ENCODE data around the gene MKKS.
A peak's percentile ranks its signal among the peaks of the same experiment; 100 is the strongest.

Gene MKKS

GRCh38 chr20:10433623-10434466, at the start of gene MKKS:
Gene MKKS (minus strand): TSS chr20:10434222. CDS start chr20:10413514, 20,708 bp downstream.
- Histone ChIP-seq H3K36me3 (ENCODE audit: control insufficient read depth in 2 of 2, insufficient read depth in 2 of 2, low read length in 2 of 2) (no peaks in the 10 kb centered on the region), H3K27me3 (ENCODE audit: control insufficient read depth in 2 of 2, insufficient read depth in 2 of 2, low read length in 2 of 2) (no peaks in the 10 kb centered on the region), H3K27ac (ENCODE audit: low read depth in 2 of 2, low read length in 2 of 2) (peak within 1 kb of the TSS; percentile 93 to 95), H3K4me3 (ENCODE audit: low read length in 2 of 2) (peak within 1 kb of the TSS; percentile 92 to 99), H3K9me3 (ENCODE audit: control insufficient read depth in 2 of 2, low read length in 2 of 2) (no peaks in the 10 kb centered on the region), H3K9ac (ENCODE audit: low read depth in 1 of 2, low read length in 2 of 2) (peak within 1 kb of the TSS; percentile 82 to 98), H3K4me1 (ENCODE audit: control insufficient read depth in 2 of 2, insufficient read depth in 2 of 2, low read length in 2 of 2) (peaks cover 16 to 18% of the 10 kb centered on the region in 2 donors)

GRCh38 chr20:10483691-10484090, 49.7 kb upstream of the MKKS start:
- no peaks in the 10 kb centered on the region for H3K36me3 ChIP-seq (ENCODE audit: control insufficient read depth in 2 of 2, insufficient read depth in 2 of 2, low read length in 2 of 2)
- no peaks in the 10 kb centered on the region for H3K4me1 ChIP-seq (ENCODE audit: control insufficient read depth in 2 of 2, insufficient read depth in 2 of 2, low read length in 2 of 2)
- H3K9me3 ChIP-seq (ENCODE audit: control insufficient read depth in 2 of 2, low read length in 2 of 2) = no peaks in the 10 kb centered on the region
- no peaks in the 10 kb centered on the region for H3K27me3 ChIP-seq (ENCODE audit: control insufficient read depth in 2 of 2, insufficient read depth in 2 of 2, low read length in 2 of 2)
- H3K9ac ChIP-seq (ENCODE audit: low read depth in 1 of 2, low read length in 2 of 2) = no peak overlapping the region
- no peak overlapping the region for H3K27ac ChIP-seq (ENCODE audit: low read depth in 2 of 2, low read length in 2 of 2)
- no peak overlapping the region for H3K4me3 ChIP-seq (ENCODE audit: low read length in 2 of 2)

- H3K27ac ChIP-seq (ENCODE audit: low read depth in 2 of 2, low read length in 2 of 2) = no peak overlapping the region
- no peaks in the 10 kb centered on the region for H3K9me3 ChIP-seq (ENCODE audit: control insufficient read depth in 2 of 2, low read length in 2 of 2)
- H3K27me3 ChIP-seq (ENCODE audit: control insufficient read depth in 2 of 2, insufficient read depth in 2 of 2, low read length in 2 of 2) = no peaks in the 10 kb centered on the region
- no peak overlapping the region for H3K4me3 ChIP-seq (ENCODE audit: low read length in 2 of 2)
- H3K36me3 ChIP-seq (ENCODE audit: control insufficient read depth in 2 of 2, insufficient read depth in 2 of 2, low read length in 2 of 2) = no peaks in the 10 kb centered on the region
- no peaks in the 10 kb centered on the region for H3K4me1 ChIP-seq (ENCODE audit: control insufficient read depth in 2 of 2, insufficient read depth in 2 of 2, low read length in 2 of 2)
- no peak overlapping the region for H3K9ac ChIP-seq (ENCODE audit: low read depth in 1 of 2, low read length in 2 of 2)
Measured at GRCh38 chr20:10481676-10482075, 47.7 kb upstream of the MKKS start.

DNA sequence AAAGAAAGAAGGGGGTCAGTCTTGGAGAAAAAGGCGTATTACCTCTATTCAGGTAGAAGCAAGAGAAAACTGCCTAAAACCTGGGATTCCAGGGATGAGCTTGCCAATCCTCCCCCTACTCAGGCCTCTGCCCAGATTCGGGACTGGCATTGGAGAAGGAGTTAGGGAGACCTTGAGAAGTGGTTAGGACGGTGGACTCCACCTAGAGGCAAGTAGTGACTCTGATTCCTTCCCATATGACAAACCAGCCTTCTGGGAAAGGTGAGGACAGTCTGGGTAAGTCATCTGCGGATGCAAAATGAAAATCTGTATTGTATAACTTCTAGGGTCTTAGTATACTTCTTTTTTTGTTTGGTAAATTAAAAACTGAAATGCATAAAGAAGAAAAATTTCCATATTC, 44.9 kb upstream of the MKKS start:
- no peaks in the 10 kb centered on the region for H3K9me3 ChIP-seq (ENCODE audit: control insufficient read depth in 2 of 2, low read length in 2 of 2)
- H3K36me3 ChIP-seq (ENCODE audit: control insufficient read depth in 2 of 2, insufficient read depth in 2 of 2, low read length in 2 of 2) = no peaks in the 10 kb centered on the region
- H3K4me3 ChIP-seq (ENCODE audit: low read length in 2 of 2) = no peak overlapping the region
- H3K9ac ChIP-seq (ENCODE audit: low read depth in 1 of 2, low read length in 2 of 2) = no peak overlapping the region
- H3K27me3 ChIP-seq (ENCODE audit: control insufficient read depth in 2 of 2, insufficient read depth in 2 of 2, low read length in 2 of 2) = no peaks in the 10 kb centered on the region
- H3K27ac ChIP-seq (ENCODE audit: low read depth in 2 of 2, low read length in 2 of 2) = no peak overlapping the region
- H3K4me1 ChIP-seq (ENCODE audit: control insufficient read depth in 2 of 2, insufficient read depth in 2 of 2, low read length in 2 of 2) = no peaks in the 10 kb centered on the region

DNA sequence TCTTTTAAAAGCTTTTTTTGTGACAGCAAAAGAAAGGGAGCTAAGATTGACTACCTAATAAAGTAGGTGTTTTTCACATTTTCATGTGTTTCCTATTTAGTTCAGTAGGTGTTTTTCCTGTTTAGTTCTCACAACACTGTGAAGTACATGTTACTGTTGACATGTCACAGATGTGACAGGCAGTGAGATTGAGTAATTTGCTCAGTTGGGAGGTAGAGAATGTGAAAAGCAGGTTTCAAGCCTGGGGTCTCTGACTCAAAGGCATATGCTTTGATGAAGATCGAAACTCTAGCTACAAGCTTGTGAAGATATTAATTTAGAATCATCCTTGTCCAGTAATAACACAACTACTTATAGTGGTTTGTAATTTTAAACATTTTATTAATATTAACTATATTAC, 44.2 kb upstream of the MKKS start:
- Histone ChIP-seq H3K9ac (ENCODE audit: low read depth in 1 of 2, low read length in 2 of 2) (no peak overlapping the region), H3K36me3 (ENCODE audit: control insufficient read depth in 2 of 2, insufficient read depth in 2 of 2, low read length in 2 of 2) (no peaks in the 10 kb centered on the region), H3K27me3 (ENCODE audit: control insufficient read depth in 2 of 2, insufficient read depth in 2 of 2, low read length in 2 of 2) (no peaks in the 10 kb centered on the region), H3K27ac (ENCODE audit: low read depth in 2 of 2, low read length in 2 of 2) (no peak overlapping the region), H3K9me3 (ENCODE audit: control insufficient read depth in 2 of 2, low read length in 2 of 2) (no peaks in the 10 kb centered on the region), H3K4me1 (ENCODE audit: control insufficient read depth in 2 of 2, insufficient read depth in 2 of 2, low read length in 2 of 2) (no peaks in the 10 kb centered on the region), H3K4me3 (ENCODE audit: low read length in 2 of 2) (no peak overlapping the region)

DNA sequence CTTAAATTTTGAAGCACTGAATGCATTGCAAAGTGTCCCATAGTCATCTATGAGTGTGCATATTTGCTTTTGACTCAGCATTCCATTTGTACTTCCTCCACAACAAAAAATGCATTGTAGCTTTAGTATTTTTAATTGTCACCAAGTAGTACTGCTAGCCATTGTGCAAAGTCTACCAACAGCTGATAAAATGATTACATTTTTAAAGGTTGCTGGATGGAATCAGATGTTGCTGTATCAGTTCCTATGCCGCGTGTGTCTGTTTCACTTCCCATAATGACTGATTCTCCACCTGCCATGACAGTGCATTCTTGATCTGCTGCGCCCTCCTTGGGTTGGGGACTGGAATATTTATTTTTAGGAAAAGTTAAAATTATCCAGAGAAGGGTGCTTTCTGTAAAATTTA, 42.3 kb upstream of the MKKS start:
- Histone ChIP-seq H3K9me3 (ENCODE audit: control insufficient read depth in 2 of 2, low read length in 2 of 2) (no peaks in the 10 kb centered on the region), H3K4me3 (ENCODE audit: low read length in 2 of 2) (no peak overlapping the region), H3K9ac (ENCODE audit: low read depth in 1 of 2, low read length in 2 of 2) (no peak overlapping the region), H3K36me3 (ENCODE audit: control insufficient read depth in 2 of 2, insufficient read depth in 2 of 2, low read length in 2 of 2) (no peaks in the 10 kb centered on the region), H3K27me3 (ENCODE audit: control insufficient read depth in 2 of 2, insufficient read depth in 2 of 2, low read length in 2 of 2) (no peaks in the 10 kb centered on the region), H3K4me1 (ENCODE audit: control insufficient read depth in 2 of 2, insufficient read depth in 2 of 2, low read length in 2 of 2) (no peaks in the 10 kb centered on the region), H3K27ac (ENCODE audit: low read depth in 2 of 2, low read length in 2 of 2) (no peak overlapping the region)

GRCh38 chr20:10475225-10475624, 41.2 kb upstream of the MKKS start:
- Histone ChIP-seq H3K27ac (ENCODE audit: low read depth in 2 of 2, low read length in 2 of 2) (no peak overlapping the region), H3K9me3 (ENCODE audit: control insufficient read depth in 2 of 2, low read length in 2 of 2) (no peaks in the 10 kb centered on the region), H3K36me3 (ENCODE audit: control insufficient read depth in 2 of 2, insufficient read depth in 2 of 2, low read length in 2 of 2) (no peaks in the 10 kb centered on the region), H3K4me3 (ENCODE audit: low read length in 2 of 2) (no peak overlapping the region), H3K9ac (ENCODE audit: low read depth in 1 of 2, low read length in 2 of 2) (no peak overlapping the region), H3K4me1 (ENCODE audit: control insufficient read depth in 2 of 2, insufficient read depth in 2 of 2, low read length in 2 of 2) (no peaks in the 10 kb centered on the region), H3K27me3 (ENCODE audit: control insufficient read depth in 2 of 2, insufficient read depth in 2 of 2, low read length in 2 of 2) (no peaks in the 10 kb centered on the region)

DNA sequence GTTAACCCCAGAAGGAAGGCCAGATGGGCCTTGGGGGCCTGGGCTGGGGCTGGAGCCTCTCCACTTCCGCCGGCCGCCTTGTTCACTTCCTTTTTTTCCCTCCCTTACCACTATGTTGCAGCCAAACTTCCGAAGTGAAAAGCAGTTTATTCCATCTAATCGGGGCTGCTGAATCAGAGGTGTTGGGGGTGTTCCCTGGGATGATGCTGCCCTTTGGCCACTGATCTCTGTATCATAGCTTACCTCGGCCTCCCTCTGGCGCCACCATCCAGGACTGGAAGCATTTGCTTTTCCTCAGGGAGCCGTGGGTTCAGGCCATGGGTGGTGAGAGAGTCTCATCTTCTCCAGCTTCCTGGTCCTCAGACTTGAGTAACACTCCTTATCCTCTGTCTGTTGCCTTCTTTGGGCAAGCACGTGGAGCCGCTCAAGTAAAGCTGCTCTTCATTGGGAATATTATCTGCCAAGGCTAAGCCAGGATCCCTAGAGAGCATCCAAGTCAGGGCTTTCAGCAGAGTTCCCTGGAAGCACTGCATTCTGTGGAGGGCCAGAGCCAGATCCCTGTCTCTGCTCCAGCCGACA, 40.7 kb upstream of the MKKS start:
- H3K4me1 ChIP-seq (ENCODE audit: control insufficient read depth in 2 of 2, insufficient read depth in 2 of 2, low read length in 2 of 2) = no peaks in the 10 kb centered on the region
- H3K4me3 ChIP-seq (ENCODE audit: low read length in 2 of 2) = no peak overlapping the region
- H3K9ac ChIP-seq (ENCODE audit: low read depth in 1 of 2, low read length in 2 of 2) = no peak overlapping the region
- H3K9me3 ChIP-seq (ENCODE audit: control insufficient read depth in 2 of 2, low read length in 2 of 2) = no peaks in the 10 kb centered on the region
- H3K36me3 ChIP-seq (ENCODE audit: control insufficient read depth in 2 of 2, insufficient read depth in 2 of 2, low read length in 2 of 2) = no peaks in the 10 kb centered on the region
- H3K27me3 ChIP-seq (ENCODE audit: control insufficient read depth in 2 of 2, insufficient read depth in 2 of 2, low read length in 2 of 2) = no peaks in the 10 kb centered on the region
- H3K27ac ChIP-seq (ENCODE audit: low read depth in 2 of 2, low read length in 2 of 2) = peak overlapping the region; percentile 9 to 12

GRCh38 chr20:10472871-10473270, 38.8 kb upstream of the MKKS start:
- Histone ChIP-seq H3K27ac (ENCODE audit: low read depth in 2 of 2, low read length in 2 of 2) (no peak overlapping the region), H3K4me3 (ENCODE audit: low read length in 2 of 2) (no peak overlapping the region), H3K27me3 (ENCODE audit: control insufficient read depth in 2 of 2, insufficient read depth in 2 of 2, low read length in 2 of 2) (no peaks in the 10 kb centered on the region), H3K9me3 (ENCODE audit: control insufficient read depth in 2 of 2, low read length in 2 of 2) (no peaks in the 10 kb centered on the region), H3K9ac (ENCODE audit: low read depth in 1 of 2, low read length in 2 of 2) (no peak overlapping the region), H3K4me1 (ENCODE audit: control insufficient read depth in 2 of 2, insufficient read depth in 2 of 2, low read length in 2 of 2) (peaks cover 0 to 4% of the 10 kb centered on the region in 2 donors), H3K36me3 (ENCODE audit: control insufficient read depth in 2 of 2, insufficient read depth in 2 of 2, low read length in 2 of 2) (no peaks in the 10 kb centered on the region)

DNA sequence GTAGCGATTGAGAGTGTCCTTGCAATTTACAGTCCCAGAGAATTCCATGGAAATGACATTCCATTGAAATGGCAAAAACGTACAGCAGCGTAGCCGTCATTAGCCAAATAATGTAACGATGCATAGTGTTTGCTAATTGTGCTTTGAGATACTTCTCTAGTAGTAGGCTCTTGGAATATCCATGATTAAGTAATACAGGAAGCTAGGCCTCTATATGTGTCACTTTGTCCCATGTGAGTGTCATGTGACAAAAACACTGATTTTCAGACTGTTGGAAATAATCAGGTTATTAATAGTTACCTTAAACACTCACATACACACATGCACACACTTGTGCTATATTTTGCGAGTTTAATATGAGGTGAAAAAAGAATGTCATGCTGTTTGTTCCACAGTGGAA, 36.3 kb upstream of the MKKS start:
- H3K9ac ChIP-seq (ENCODE audit: low read depth in 1 of 2, low read length in 2 of 2) = no peak overlapping the region
- H3K4me1 ChIP-seq (ENCODE audit: control insufficient read depth in 2 of 2, insufficient read depth in 2 of 2, low read length in 2 of 2) = peaks cover 0 to 5% of the 10 kb centered on the region in 2 donors
- H3K36me3 ChIP-seq (ENCODE audit: control insufficient read depth in 2 of 2, insufficient read depth in 2 of 2, low read length in 2 of 2) = no peaks in the 10 kb centered on the region
- no peak overlapping the region for H3K27ac ChIP-seq (ENCODE audit: low read depth in 2 of 2, low read length in 2 of 2)
- no peaks in the 10 kb centered on the region for H3K27me3 ChIP-seq (ENCODE audit: control insufficient read depth in 2 of 2, insufficient read depth in 2 of 2, low read length in 2 of 2)
- H3K9me3 ChIP-seq (ENCODE audit: control insufficient read depth in 2 of 2, low read length in 2 of 2) = no peaks in the 10 kb centered on the region
- no peak overlapping the region for H3K4me3 ChIP-seq (ENCODE audit: low read length in 2 of 2)

All from mucosa of rectum (tissue), 2 donors.